B cell (primary cell): ENCODE measurements around the gene MOGAT1. TPM values are rescaled to one million over a fixed set of nuclear protein-coding genes. Genes with fewer than 3 reads are reported as not detected.

Experiments used
- ATAC-seq: fragments of 200-7000 bp; cut with Tn5 transposase; one replicate; pipeline ENCODE4 v1.10.0; 2021; ENCODE audit warnings: low read depth, mild to moderate bottlenecking, moderate number of reproducible peaks, moderate library complexity
- CTCF ChIA-PET: fragments of 350-600 bp; sonication (Branson Sonifier 250); formaldehyde crosslinking; loops from one replicate; lab custom pipeline; 2021; ENCODE audit warnings: antibody characterized with exemption, inconsistent platforms; lab: Charles Lee
- POLR2A ChIA-PET: fragments of 350-600 bp; sonication (Branson Sonifier 250); formaldehyde crosslinking; loops from one replicate; lab custom pipeline; 2021; ENCODE audit warnings: antibody characterized with exemption; lab: Charles Lee
- DNase-seq: peaks from one replicate; pipeline ENCODE4 v3.0.0; 2013
- H2AFZ ChIP-seq: 2 replicates; pipeline ENCODE4 v1.6.1; 2012; ENCODE audit warnings: mild to moderate bottlenecking, low read depth, low read length; ENCODE audit not compliant: insufficient read depth, poor library complexity, severe bottlenecking
- H3K27ac ChIP-seq, 2 donors: 1 replicate in 1 of 2; 2 replicates in 1 of 2; pipeline ENCODE4 v1.5.1; 2012 to 2013; ENCODE audit warnings: low read length in 2 of 2, mild to moderate bottlenecking in 2 of 2, moderate library complexity in 1 of 2
- H3K27me3 ChIP-seq, 4 experiments: fragments of 200-600 bp in 1 of 4; sonication (generic) in 1 of 4; replicated peaks in 1 of 4; 1 replicate in 2 of 4; 2 replicates in 2 of 4; pipeline versions ENCODE4 v1.6.1 to v1.7.0; 2013 to 2016; ENCODE audit warnings: low read length in 3 of 4, mild to moderate bottlenecking in 2 of 4, mixed read lengths in 1 of 4, moderate library complexity in 1 of 4; ENCODE audit not compliant: insufficient read depth in 4 of 4, control insufficient read depth in 3 of 4; ENCODE audit errors: control extremely low read depth in 1 of 4
- H3K36me3 ChIP-seq, 2 experiments: replicated peaks in 1 of 2; 1 replicate in 1 of 2; 2 replicates in 1 of 2; pipeline versions ENCODE4 v1.6.1 to v1.7.1; 2013; ENCODE audit warnings: low read length in 1 of 2; ENCODE audit not compliant: insufficient read depth in 2 of 2, control insufficient read depth in 1 of 2; ENCODE audit errors: control extremely low read depth in 1 of 2, extremely low read depth in 1 of 2
- H3K4me1 ChIP-seq, 2 donors: fragments of 200-600 bp in 1 of 2; sonication (generic) in 1 of 2; 1 replicate in 1 of 2; 2 replicates in 1 of 2; pipeline versions ENCODE4 v1.5.1 to v1.6.1; 2013 to 2017; ENCODE audit warnings: low read length in 2 of 2; ENCODE audit not compliant: control insufficient read depth in 2 of 2, insufficient read depth in 2 of 2
- H3K4me2 ChIP-seq: replicated peaks from 2 replicates; pipeline ENCODE3; 2012; ENCODE audit warnings: mild to moderate bottlenecking, low read depth, low read length; ENCODE audit not compliant: poor library complexity, severe bottlenecking
- H3K4me3 ChIP-seq, 5 experiments: fragments of 200-600 bp in 1 of 5; sonication (generic) in 1 of 5; 1 replicate in 3 of 5; 2 replicates in 2 of 5; pipeline versions ENCODE4 v1.5.1 to v1.7.0; 2011 to 2016; ENCODE audit warnings: low read length in 4 of 5, mild to moderate bottlenecking in 4 of 5, low read depth in 2 of 5, control low read depth in 1 of 5, moderate library complexity in 1 of 5; ENCODE audit not compliant: insufficient read depth in 1 of 5; ENCODE audit errors: control extremely low read depth in 1 of 5, extremely low read depth in 1 of 5
- H3K79me2 ChIP-seq: fragments of 200-600 bp; sonication (generic); one replicate; pipeline ENCODE4 v1.6.0; 2016; ENCODE audit warnings: low read length; ENCODE audit not compliant: control insufficient read depth, insufficient read depth
- H3K9ac ChIP-seq: fragments of 200-600 bp; sonication (generic); 2 replicates; pipeline ENCODE4 v1.6.1; 2017; ENCODE audit warnings: mild to moderate bottlenecking, low read length, moderate library complexity
- H3K9me3 ChIP-seq, 3 donors: one replicate each; pipeline versions ENCODE4 v1.6.1 to v1.7.1; 2013; ENCODE audit warnings: low read length in 2 of 3; ENCODE audit not compliant: control insufficient read depth in 2 of 3, insufficient read depth in 1 of 3; ENCODE audit errors: control extremely low read depth in 1 of 3
- H4K20me1 ChIP-seq: 2 replicates; pipeline ENCODE4 v1.6.0; 2012; ENCODE audit warnings: mild to moderate bottlenecking, low read length; ENCODE audit not compliant: insufficient read depth, control insufficient read depth, poor library complexity, severe bottlenecking
- H3K27ac Mint-ChIP-seq: one replicate; pipeline ENCODE4 v1.8.0; 2021; ENCODE audit warnings: mixed read lengths
- H3K27me3 Mint-ChIP-seq: one replicate; pipeline ENCODE4 v1.8.0; 2021; ENCODE audit warnings: mixed read lengths
- H3K4me1 Mint-ChIP-seq: one replicate; pipeline ENCODE4 v1.8.0; 2021; ENCODE audit warnings: mixed read lengths
- H3K4me3 Mint-ChIP-seq: one replicate; pipeline ENCODE4 v1.8.0; 2021; ENCODE audit warnings: mixed read lengths
- H3K9me3 Mint-ChIP-seq: one replicate; pipeline ENCODE4 v1.8.0; 2022; ENCODE audit warnings: mixed read lengths; ENCODE audit not compliant: insufficient read depth
- CTCF ChIP-seq: fragments of 200-600 bp; IDR thresholded peaks from one replicate; pipeline ENCODE4 v1.8.0; 2022; ENCODE audit warnings: antibody characterized with exemption, mild to moderate bottlenecking
- EZH2 ChIP-seq: IDR thresholded peaks from 2 replicates; pipeline ENCODE4 v1.6.1; 2012; ENCODE audit warnings: borderline replicate concordance, low read depth, mild to moderate bottlenecking, moderate library complexity, low read length; ENCODE audit not compliant: insufficient read depth, poor library complexity, severe bottlenecking
- WGBS: methylation state at CpG from one replicate; pipeline ENCODE4 v1.1.5; 2013; ENCODE audit warnings: missing lambda C conversion rate; ENCODE audit not compliant: insufficient coverage; 5-methylcytosine and 5-hydroxymethylcytosine counted together
- intact Hi-C: fragments of 100-400 bp; cut with micrococcal nuclease; formaldehyde crosslinking; loops from one replicate; pipeline ENCODE4 v1.10.0; 2022
- polyA plus RNA-seq: library from polyadenylated mRNA; depleted of rRNA; stranded (reverse); fragments of >200 nt; gene quantifications from 2 replicates; pipeline ENCODE4 v1.2.3, GENCODE V29; 2012
- total RNA-seq, 2 donors: library from RNA; stranded (reverse); fragments of 120-200 nt in 1 of 2; gene quantifications; 1 replicate in 1 of 2; 2 replicates in 1 of 2; pipeline versions ENCODE4 v1.2.3 to v1.2.4, GENCODE V29; 2013 to 2022

The MOGAT1 gene
- total and polyA plus RNA-seq, 2 donors (not counting 1 experiment from before 2014, with no cell fraction given), result not detected

DNA sequence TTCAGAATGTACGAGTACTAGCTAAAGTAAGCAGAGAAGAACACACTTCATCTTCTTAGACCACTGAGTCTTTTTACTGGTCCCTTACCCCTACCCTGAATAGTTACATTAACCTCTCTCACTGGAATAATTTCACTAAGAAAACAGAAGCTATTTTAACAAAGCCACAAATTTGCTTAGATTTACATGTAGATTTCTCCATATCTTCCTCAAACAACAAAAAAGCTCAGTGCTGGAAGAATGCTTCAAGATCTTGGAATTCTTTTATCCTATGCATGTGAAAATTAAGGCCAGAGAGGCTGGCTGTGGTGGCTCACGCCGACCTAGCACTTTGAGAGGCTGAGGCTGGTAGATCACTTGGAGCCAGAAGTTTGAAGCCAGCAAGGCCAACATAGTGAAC, 35.2 kb downstream of the MOGAT1 start:
- POLR2A ChIA-PET, result no interaction called here
- peaks cover 6 to 8% of the 10 kb centered on the region in 2 donors for H3K4me1 ChIP-seq
- peaks cover 10% of the 10 kb centered on the region for H3K4me1 Mint-ChIP-seq
- no peaks in the 10 kb centered on the region for H3K36me3 ChIP-seq
- CTCF ChIA-PET, result interaction anchor here (0.7 to 6.5 kb wide), 16 partner anchors 8 to 1578 kb away, joined by 3 to 108 read pairs (median 4); no protein-coding TSS in a partner anchor
- 100% methylated on average over 2 of the region's 3 CpGs for WGBS
- no peak overlapping the region for H3K27ac ChIP-seq
- peaks cover 0 to 4% (median 2%) of the 10 kb centered on the region in 4 experiments for H3K27me3 ChIP-seq
- no peak overlapping the region for H3K4me2 ChIP-seq
- H3K9me3 ChIP-seq, result no peaks in the 10 kb centered on the region
- no peak for DNase-seq
- peaks cover 55% of the 10 kb centered on the region for H3K27me3 Mint-ChIP-seq
- H2AFZ ChIP-seq, result no peak overlapping the region
- H3K9ac ChIP-seq, result no peak overlapping the region
- H3K4me3 Mint-ChIP-seq, result no peak overlapping the region
- H3K27ac Mint-ChIP-seq, result no peak overlapping the region
- no peak for ATAC-seq
- no peaks in the 10 kb centered on the region for H4K20me1 ChIP-seq
- no peaks in the 10 kb centered on the region for H3K9me3 Mint-ChIP-seq
- TF ChIP-seq EZH2 (no peak), CTCF (no peak)
- H3K4me3 ChIP-seq, result no peak overlapping the region
- H3K79me2 ChIP-seq, result no peaks in the 10 kb centered on the region
- intact Hi-C loops, result no loop called here

DNA sequence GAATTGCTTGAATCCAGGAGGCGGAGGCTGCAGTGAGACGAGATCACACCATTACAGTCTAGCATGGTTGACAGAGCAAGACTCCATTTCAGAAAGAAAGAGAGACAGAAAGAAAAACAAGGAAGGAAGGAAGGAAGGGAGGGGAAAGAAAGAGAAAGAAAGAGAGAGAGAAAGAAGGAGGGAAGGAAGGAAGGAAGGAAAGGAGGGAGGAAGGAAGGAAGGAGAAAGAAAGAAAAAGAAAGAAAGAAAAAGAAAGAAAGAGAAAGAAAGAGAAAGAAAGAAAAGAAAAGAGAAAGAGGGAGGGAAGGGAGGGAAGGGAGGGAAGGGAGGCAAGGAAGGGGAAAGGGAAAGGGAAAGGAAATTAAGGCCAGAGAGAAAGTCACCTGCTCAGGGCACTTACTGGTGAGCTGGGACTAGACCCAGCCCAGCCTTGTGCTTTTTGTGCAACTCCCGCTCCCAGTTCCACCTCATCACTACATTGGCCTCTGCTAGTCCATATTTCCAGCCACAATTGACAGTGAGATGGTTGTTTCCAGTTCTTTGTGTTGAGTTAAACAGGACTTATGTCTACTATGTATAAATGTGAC, 35.7 kb downstream of the MOGAT1 start:
- Histone ChIP-seq H3K36me3 (no peaks in the 10 kb centered on the region), H3K4me2 (no peak overlapping the region), H2AFZ (no peak overlapping the region), H3K9ac (no peak overlapping the region), H4K20me1 (no peaks in the 10 kb centered on the region), H3K9me3 (no peaks in the 10 kb centered on the region), H3K4me3 (no peak overlapping the region), H3K27me3 (peaks cover 0 to 4% (median 2%) of the 10 kb centered on the region in 4 experiments), H3K79me2 (no peaks in the 10 kb centered on the region), H3K27ac (no peak overlapping the region), H3K4me1 (peaks cover 6 to 8% of the 10 kb centered on the region in 2 donors)
- WGBS, result no CpG with 5 or more reads among the region's 3 CpGs
- Mint-ChIP-seq H3K27ac (no peak overlapping the region), H3K9me3 (no peaks in the 10 kb centered on the region), H3K27me3 (peaks cover 54% of the 10 kb centered on the region), H3K4me3 (no peak overlapping the region), H3K4me1 (peaks cover 10% of the 10 kb centered on the region)
- no peak for DNase-seq
- intact Hi-C loops, result no loop called here
- no peak for TF ChIP-seq CTCF
- ChIA-PET POLR2A (no interaction called here), CTCF (interaction anchor here (0.5 to 6.5 kb wide), 18 partner anchors 7 to 1577 kb away, joined by 3 to 108 read pairs (median 4); no protein-coding TSS in a partner anchor)
- ATAC-seq, result no peak
